ENCODE measurements around the gene PARVB.

DNA sequence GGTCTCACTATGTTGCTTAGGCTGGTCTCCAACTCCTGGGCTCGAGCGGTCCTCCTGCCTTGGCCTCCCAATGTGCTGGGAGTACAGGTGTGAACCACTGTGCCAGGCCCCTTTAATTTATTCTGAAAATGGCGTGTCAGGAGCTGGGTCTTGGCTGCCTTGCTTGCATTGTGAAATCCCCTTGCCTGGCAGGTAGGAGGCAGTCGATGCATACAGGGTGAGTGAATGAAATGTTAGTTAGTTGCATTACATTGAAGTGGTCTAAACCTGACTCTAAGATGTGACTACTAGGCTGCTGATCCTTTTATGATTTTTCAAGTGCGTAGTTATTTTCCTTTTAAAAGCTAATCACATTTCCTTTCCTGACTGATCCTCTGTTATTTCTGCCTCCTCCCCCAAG lies 42.9 kb downstream of the PARVB start:
- TF ChIP-seq IKZF1 (conservative IDR thresholded peaks at IDR 0.05) (no peak), NR2C1 (IDR thresholded peaks at IDR 0.05) (no peak), CREM (IDR thresholded peaks at IDR 0.05; ENCODE audit: low read depth) (no peak), MYB (IDR thresholded peaks at IDR 0.05; ENCODE audit: borderline replicate concordance, low read depth, low read length) (no peak)
- TF ChIP-seq, protein P1, sequence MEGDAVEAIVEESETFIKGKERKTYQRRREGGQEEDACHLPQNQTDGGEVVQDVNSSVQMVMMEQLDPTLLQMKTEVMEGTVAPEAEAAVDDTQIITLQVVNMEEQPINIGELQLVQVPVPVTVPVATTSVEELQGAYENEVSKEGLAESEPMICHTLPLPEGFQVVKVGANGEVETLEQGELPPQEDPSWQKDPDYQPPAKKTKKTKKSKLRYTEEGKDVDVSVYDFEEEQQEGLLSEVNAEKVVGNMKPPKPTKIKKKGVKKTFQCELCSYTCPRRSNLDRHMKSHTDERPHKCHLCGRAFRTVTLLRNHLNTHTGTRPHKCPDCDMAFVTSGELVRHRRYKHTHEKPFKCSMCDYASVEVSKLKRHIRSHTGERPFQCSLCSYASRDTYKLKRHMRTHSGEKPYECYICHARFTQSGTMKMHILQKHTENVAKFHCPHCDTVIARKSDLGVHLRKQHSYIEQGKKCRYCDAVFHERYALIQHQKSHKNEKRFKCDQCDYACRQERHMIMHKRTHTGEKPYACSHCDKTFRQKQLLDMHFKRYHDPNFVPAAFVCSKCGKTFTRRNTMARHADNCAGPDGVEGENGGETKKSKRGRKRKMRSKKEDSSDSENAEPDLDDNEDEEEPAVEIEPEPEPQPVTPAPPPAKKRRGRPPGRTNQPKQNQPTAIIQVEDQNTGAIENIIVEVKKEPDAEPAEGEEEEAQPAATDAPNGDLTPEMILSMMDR (IDR thresholded peaks at IDR 0.05 in 2 of 3, conservative IDR thresholded peaks at IDR 0.05 in 1 of 3; ENCODE audit: control insufficient read depth in 2 of 3, extremely low read depth in 1 of 3, insufficient read depth in 1 of 3, low read depth in 3 of 3, low read length in 3 of 3): peak; percentile 23 to 26 (median 25); a peak in 3 of 6 replicates
- TF ChIP-seq, protein P2, sequence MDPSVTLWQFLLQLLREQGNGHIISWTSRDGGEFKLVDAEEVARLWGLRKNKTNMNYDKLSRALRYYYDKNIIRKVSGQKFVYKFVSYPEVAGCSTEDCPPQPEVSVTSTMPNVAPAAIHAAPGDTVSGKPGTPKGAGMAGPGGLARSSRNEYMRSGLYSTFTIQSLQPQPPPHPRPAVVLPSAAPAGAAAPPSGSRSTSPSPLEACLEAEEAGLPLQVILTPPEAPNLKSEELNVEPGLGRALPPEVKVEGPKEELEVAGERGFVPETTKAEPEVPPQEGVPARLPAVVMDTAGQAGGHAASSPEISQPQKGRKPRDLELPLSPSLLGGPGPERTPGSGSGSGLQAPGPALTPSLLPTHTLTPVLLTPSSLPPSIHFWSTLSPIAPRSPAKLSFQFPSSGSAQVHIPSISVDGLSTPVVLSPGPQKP (IDR thresholded peaks at IDR 0.05; ENCODE audit: low read depth, low read length): no peak

Data from GM12878 (cell line).